GM20000 (cell line): ENCODE results near the gene SNX13.

Experiments
- DNase-seq: peaks from one replicate; pipeline ENCODE4 v3.0.0; 2012; ENCODE audit warnings: low spot score
- CTCF ChIP-seq: IDR thresholded peaks from 2 replicates; pipeline ENCODE4 v1.5.1; 2012; ENCODE audit warnings: mild to moderate bottlenecking, control low read depth; ENCODE audit errors: extremely low read depth, missing control alignments

Gene SNX13

GRCh38 chr7:17898111-17898510, 42.2 kb downstream of the SNX13 start:
- DNase-seq = no peak
- no peak for TF ChIP-seq CTCF

- no peak for DNase-seq
- TF ChIP-seq CTCF = no peak
These were observed 53.0 kb downstream of the SNX13 start for GRCh38 chr7:17887286-17887685.

GRCh38 chr7:17882685-17883084, 57.6 kb downstream of the SNX13 start:
- TF ChIP-seq CTCF = no peak

GRCh38 chr7:17879075-17879661, 61.1 kb downstream of the SNX13 start:
- no peak for DNase-seq
- no peak for TF ChIP-seq CTCF

More at GRCh38 chr7:17882685-17883084, 57.6 kb downstream of the SNX13 start:
- no peak for DNase-seq

GRCh38 chr7:17878627-17879026, 61.7 kb downstream of the SNX13 start:
- no peak for DNase-seq
- TF ChIP-seq CTCF = no peak

- no peak for DNase-seq
These were observed 68.3 kb downstream of the SNX13 start for GRCh38 chr7:17871815-17872533.

GRCh38 chr7:17870406-17870805, 69.9 kb downstream of the SNX13 start:
- no peak for TF ChIP-seq CTCF

More at GRCh38 chr7:17871815-17872533, 68.3 kb downstream of the SNX13 start:
- no peak for TF ChIP-seq CTCF

More at GRCh38 chr7:17870406-17870805, 69.9 kb downstream of the SNX13 start:
- DNase-seq = no peak
